Measurements from ENCODE around the gene MAFG.

MAFG gene

DNA sequence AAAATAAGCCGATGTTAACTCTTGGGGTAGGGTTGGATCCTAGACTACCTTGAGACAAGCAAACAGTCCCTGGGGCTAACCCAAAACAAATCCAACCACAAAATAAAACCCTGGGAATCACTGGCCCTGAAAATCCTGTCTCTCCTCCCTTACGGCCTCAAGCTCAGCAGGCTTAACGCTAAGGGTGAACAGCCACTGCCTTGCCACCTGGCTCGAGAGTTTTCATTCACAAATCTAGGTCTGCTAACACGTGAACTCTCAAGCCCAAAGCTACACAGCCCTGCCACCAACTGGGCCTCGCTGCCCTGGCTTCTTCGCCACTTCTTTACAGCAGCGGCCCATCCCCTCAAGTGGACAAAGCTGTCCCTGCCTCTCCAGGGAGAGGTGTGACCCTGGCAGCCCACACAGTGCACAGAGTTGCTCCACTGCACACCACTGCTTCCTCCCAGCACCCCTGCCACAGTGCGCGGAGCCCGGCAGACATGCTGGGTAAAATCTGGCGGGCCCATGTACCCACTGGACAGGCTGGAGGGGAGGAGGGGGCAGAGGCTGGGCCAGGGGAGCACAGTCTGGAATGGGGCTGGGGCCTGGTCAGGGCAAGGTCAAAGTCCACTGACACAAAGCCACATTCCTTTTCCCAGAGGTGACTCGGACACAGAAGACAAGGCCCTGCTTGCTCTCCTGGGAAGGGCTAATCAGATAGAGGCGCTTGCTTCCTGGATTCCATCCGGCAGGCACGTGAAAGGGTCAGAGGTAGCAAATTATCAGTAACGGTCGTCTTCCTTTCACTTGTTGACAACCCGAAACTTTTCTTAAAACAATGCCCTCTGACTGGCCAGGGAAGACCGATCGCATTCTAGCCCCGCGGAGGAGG is 17.3 kb downstream of the MAFG start:
- DNase-seq (ENCODE audit: low read depth), result no peak

DNA sequence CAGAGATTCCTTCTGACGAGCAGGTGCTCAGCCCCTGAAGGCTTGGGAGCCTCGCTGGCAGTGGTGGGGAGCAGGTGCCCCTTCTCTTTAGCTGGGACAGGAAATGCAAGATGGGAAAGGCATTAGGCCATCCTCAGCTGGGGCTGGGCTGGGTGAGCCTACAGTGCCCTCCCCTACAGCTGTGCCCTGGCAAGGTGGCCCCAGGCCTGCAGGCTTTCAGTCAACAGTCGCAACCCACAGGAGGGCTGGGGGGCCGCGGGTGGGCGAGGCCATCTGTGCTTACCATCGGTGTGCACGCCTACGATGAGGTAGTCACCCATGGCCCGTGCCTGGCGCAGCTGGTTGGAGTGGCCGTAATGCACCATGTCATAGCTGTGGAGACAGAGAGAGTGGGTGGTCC is 18.3 kb downstream of the MAFG start:
- no peak for DNase-seq (ENCODE audit: low read depth)

DNA sequence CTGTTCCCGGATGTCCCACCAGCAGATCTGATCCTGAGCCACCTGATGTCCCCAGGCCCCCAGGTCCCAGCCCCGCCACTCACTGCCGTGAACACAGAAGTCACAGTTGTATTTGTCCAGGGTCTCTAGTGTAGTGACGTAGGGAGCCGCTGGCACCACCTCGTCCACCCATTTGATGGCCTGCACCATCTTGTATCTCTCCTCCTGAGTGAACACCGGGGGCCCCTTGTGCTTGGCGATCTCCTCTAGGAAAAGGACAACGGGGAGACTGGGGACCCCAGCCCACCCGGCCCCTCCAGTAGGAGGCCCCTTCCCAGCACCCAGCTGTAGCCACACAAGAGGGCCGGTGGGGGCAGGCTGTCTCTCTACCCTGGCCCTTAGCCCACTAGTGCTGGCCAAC is 18.7 kb downstream of the MAFG start:
- no peak for DNase-seq (ENCODE audit: low read depth)

GRCh38 chr17:81907219-81908145 is 20.1 kb downstream of the MAFG start:
- DNase-seq (ENCODE audit: low read depth), result no peak

DNA sequence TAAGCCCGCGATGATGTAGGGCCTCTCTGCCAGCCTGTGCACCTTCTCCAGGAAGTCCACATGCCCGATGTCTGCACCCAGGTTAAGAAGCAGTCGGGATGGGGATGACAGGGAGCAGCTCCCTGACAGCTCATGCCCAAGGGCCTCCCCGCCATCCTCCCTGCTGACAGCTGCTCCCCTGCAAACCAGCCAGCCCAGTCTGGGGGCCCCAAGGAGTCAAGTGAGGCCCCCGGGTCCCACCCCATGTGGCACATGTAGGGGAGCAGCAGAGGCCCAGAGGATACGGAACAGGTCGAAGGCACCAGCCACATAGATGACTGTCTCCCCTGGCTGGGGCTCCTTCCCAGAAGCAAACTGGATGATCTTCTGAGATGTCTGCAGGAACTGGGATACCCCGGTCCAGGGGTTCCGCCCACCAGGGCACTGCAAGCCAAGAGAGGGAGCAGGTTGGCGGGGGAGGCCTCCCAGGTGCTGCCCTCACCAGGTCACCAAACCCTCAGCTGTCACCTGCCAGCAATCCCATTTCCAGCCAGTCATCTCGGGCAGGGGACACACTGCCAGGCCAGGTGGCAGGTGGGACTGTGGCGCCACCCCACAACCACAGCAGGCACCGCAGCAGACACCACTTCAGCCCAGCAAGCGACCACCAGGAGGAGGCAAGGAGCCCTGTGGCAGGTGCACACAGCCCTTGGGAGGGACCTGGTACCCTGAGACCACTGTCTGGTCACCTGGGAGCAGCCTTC is 20.9 kb downstream of the MAFG start:
- no peak for DNase-seq (ENCODE audit: low read depth)

DNA sequence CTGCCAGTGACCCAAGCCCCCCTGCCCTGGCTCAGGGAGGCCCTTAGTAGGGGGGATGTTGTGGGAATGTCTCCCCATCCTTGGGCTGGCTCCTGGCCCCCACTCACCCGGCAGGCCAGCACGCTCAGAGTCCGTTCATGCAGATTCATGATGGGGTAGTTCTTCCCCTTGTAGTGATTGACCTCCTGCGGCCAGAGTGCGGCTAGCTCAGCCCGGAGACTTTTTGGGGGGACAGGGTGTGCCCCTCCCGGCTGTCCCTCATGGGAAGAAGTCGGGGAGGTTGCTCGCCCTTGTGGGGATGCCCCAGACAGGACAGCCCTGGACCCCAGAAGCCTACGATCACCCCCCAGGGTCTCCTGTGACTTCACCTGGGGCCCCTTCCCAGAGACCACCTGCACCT is 21.5 kb downstream of the MAFG start:
- DNase-seq (ENCODE audit: low read depth), result no peak

DNA sequence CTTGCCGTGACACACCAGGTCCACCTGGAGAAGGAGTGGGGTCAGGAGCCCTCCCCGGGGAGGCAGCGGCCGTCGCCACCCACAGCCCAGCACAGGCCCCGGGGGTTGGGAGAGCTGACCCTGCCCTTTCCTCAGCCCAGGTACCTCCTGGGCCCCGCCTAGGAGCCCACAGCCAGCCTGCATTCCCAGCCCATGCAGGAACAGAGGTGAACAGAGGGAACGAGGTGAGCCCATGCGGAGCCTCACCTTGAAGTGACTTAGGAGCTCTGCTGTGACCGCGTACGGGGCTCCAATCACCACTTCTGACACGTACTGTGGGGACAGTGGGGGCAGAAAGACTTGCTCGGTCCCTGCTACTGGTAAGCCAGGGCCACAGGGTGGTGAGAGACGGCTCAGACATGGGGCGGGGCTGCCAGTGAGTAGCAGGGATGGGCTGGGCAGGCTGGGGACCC is 22.1 kb downstream of the MAFG start:
- DNase-seq (ENCODE audit: low read depth), result no peak

DNA sequence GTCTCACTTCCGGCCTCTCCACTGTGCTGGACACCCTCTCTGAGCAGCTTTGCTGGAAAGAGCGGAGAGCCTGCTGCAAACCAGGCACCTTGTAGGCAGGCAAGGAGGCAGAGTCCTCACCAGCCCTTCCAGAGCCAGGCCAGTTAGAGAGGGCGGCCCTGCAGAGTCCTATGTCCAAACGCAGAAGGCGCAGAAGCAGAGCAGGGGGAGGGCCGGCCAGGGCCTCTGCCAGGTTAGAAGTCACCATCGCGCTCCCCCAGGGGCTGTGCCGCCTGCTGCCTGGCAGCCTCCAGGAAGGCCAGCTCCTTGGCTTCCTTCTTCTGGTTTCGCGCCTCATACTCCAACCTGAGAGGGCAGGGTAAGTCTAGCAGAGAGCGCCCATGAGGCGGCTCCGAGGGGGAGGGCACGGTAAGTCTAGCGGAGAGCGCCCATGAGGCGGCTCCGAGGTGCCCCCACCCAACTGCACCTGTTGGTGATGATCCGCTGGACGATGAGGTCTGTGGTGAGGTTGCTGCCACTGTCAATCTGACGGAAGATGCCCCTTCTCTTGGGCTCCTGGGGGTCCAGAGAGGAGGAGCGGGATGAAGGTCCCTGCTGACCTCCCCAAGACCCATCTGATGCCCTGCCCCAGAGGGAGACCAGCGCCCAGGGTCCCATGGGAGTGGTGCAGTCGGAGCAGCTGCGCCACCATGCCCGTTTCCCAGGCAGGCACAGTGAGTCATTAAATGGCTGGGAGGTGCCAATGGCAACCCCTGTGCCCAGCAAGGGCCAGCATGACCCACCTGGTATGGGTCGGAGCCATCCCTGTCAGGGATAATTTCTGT is 22.7 kb downstream of the MAFG start:
- DNase-seq (ENCODE audit: low read depth), result no peak

- no peak for DNase-seq (ENCODE audit: low read depth)
Observed at GRCh38 chr17:81903896-81904599, 23.5 kb downstream of the MAFG start.

DNA sequence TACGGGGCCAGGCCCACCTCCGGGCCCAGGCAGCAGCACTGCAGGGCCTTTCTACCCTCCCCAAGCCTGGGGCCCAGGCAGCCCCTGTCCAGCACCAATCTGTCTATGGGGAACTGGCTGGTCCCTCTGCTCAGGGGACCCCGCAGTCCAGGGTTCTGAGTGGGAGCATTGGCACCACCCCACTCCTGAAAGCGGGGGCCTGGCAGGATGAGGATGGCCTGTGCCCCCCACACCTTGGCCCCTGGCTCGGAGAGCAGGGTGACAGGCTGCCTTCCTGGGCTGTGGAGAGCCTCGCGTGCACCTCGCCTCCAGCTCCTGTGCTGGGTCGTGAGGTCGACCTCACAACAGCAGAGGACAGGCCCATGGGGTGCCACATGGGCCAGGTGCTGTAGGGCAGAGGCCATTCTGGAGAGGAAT is 24.1 kb downstream of the MAFG start:
- no peak for DNase-seq (ENCODE audit: low read depth)

- no peak for DNase-seq (ENCODE audit: low read depth)
Observed at GRCh38 chr17:81902653-81903414, 24.7 kb downstream of the MAFG start.

DNA sequence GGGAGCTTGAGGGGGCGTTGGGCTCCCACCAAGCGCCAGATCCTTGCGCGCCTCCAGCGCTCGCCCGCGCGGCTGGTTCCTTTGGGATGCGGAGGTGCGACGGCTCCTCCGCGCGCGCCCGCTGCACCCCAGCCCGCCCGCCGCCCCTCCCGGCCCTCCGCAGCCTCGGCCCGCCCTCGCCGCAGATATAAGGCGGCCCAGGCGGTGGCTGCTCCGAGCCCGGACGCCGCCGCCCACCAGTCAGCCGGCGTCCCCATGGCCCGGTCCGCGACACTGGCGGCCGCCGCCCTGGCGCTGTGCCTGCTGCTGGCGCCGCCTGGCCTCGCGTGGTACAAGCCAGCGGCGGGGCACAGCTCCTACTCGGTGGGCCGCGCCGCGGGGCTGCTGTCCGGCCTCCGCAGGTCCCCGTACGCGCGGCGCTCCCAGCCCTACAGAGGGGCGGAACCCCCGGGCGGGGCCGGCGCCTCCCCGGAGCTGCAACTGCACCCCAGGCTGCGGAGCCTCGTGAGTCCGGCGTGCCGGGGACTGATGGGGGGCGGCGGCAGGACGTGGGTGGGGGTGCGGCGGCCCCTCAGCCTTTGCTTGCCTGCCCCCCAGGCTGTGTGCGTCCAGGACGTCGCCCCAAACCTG is 25.4 kb downstream of the MAFG start, which contains the start of gene NPB:
Gene NPB (plus strand): TSS at position 216 of the 630 bp plus-strand sequence. CDS start 40 bp downstream, at position 256.
- DNase-seq (ENCODE audit: low read depth), result no peak

- no peak for DNase-seq (ENCODE audit: low read depth)
Observed at GRCh38 chr17:81901167-81902022, 26.1 kb downstream of the MAFG start.

DNA sequence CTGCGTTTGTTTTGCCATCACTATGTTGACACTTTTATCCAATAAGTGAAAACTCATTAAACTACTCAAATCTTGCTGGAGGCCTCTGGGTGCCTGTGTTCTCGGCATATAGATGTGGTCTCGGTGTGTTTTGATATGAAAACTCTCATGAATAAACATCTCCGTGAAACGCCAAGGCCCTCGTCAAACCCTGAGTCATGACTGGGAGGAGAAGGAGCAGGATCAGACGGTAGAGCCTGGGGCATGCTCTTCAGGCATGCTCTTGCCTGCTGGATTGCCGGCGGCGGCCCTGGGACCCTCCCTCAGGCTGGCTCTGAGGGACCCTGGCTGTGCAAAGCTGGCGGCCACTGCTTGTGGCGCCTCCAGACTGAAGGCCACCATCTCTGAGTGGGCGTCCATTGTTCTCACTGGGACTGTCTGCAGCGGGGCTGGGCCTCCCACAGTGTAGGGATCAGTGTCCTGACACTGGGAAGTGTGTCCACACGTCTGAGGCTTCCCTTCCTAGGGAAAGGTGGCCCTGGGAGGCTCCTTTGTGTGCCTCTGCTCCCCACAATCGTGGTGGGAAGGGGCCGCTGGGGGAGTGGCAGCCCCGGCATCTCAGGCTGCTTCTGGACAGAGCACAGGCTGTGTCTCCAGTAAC is 27.2 kb downstream of the MAFG start:
- no peak for DNase-seq (ENCODE audit: low read depth)

DNA sequence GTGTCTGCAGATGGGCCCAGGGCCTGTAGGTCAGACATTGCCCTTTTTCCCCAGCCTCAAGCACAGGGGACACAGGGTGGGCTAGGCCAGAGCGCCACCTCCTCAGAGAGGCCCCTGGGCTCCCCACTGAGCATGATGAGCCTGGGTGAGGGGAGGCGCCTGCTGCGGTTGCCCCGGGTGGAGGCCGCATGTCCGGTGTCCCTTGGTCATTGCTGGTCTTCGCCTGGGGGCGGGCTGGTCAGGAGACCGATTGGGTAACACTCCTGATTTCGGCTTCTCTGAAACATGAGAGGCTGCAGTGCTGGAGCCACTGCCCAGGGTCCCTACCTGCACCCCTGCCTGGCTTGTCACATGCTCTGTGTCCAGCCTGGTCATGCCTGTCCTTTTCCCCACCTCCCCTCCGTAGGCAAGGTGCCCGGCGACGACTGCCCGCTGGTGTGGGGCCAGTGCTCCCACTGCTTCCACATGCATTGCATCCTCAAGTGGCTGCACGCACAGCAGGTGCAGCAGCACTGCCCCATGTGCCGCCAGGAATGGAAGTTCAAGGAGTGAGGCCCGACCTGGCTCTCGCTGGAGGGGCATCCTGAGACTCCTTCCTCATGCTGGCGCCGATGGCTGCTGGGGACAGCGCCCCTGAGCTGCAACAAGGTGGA is 27.9 kb downstream of the MAFG start:
- DNase-seq (ENCODE audit: low read depth), result no peak

DNA sequence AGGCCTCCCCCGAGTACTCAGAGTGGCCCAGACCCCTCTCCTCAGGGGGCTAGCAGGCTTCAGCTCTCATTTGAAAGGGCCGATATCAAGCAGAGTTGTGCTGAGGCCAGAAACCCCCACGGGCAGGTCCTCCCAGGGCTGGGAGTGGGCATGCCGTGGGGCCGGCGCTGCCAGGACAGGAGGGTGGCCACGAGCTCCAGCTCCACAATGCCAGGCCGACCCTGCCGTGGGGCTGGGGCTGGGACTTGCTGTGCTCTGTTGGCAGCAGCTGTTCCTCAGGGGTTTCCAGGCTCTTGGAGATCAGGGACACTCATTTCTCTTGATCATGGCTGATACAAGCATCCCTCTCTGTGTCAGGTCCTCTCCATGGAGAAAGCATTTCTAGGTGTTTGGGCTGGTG is 28.6 kb downstream of the MAFG start:
- no peak for DNase-seq (ENCODE audit: low read depth)

All from stimulated activated CD8-positive, alpha-beta memory T cell treated with anti-CD3 and anti-CD28 coated beads, Interleukin-12 subunit alpha, Interleukin-12 subunit beta, amount 100 ng/mL, for 1 hour (primary cell).